ENCODE measurements around the gene MKKS. TPM values are rescaled to one million over a fixed set of nuclear protein-coding genes. Genes with fewer than 3 reads are reported as not detected.

The MKKS gene
- total RNA-seq, 1 experiment from 2014 or later: 20.9 TPM

- no peak for TF ChIP-seq EMX1 (CRISPR knock-in tag; IDR thresholded peaks at IDR 0.05)
- TF ChIP-seq NR2C2 (CRISPR knock-in tag; IDR thresholded peaks at IDR 0.05): no peak
- no peak for TF ChIP-seq ETV6 (CRISPR knock-in tag; IDR thresholded peaks at IDR 0.05)
- TF ChIP-seq MYBL2 (CRISPR knock-in tag; IDR thresholded peaks at IDR 0.05): no peak
- no peak for TF ChIP-seq ATF6 (CRISPR knock-in tag; IDR thresholded peaks at IDR 0.05)
- no peak for TF ChIP-seq SMAD3 (CRISPR knock-in tag; IDR thresholded peaks at IDR 0.05; ENCODE audit: borderline replicate concordance)
- TF ChIP-seq CREB1 (CRISPR knock-in tag; IDR thresholded peaks at IDR 0.05): no peak
- no peak for TF ChIP-seq ZNF232 (CRISPR knock-in tag; IDR thresholded peaks at IDR 0.05)
- TF ChIP-seq FOXP4 (CRISPR knock-in tag; IDR thresholded peaks at IDR 0.05): no peak
- TF ChIP-seq ZNF532 (CRISPR knock-in tag; IDR thresholded peaks at IDR 0.05; ENCODE audit: borderline replicate concordance): no peak
- TF ChIP-seq E2F5 (CRISPR knock-in tag; IDR thresholded peaks at IDR 0.05): no peak
- no peak for TF ChIP-seq AFF4 (CRISPR knock-in tag; IDR thresholded peaks at IDR 0.05; ENCODE audit: borderline replicate concordance)
- no peak for TF ChIP-seq E2F4 (CRISPR knock-in tag; IDR thresholded peaks at IDR 0.05; ENCODE audit: borderline replicate concordance, low read depth)
- no peak for TF ChIP-seq STAT6 (CRISPR knock-in tag; conservative IDR thresholded peaks at IDR 0.05; ENCODE audit: low read depth)
- ATAC-seq: no peak
- ChIA-PET CTCF (interaction anchor here (0.7 to 1.5 kb wide), 5 partner anchors 10 to 83 kb away, joined by 3 to 8 read pairs (median 3); no protein-coding TSS in a partner anchor), POLR2A (no interaction called here)
- no peak for DNase-seq (ENCODE audit: low spot score)
- peaks cover 79% of the 10 kb centered on the region for H3K4me1 Mint-ChIP-seq
- peaks cover 3% of the 10 kb centered on the region for H3K36me3 Mint-ChIP-seq
- H3K9me3 Mint-ChIP-seq: no peaks in the 10 kb centered on the region
- H3K27me3 Mint-ChIP-seq (ENCODE audit: low read depth): no peaks in the 10 kb centered on the region
- H3K4me3 Mint-ChIP-seq: no peak overlapping the region
- no peak overlapping the region for H3K27ac Mint-ChIP-seq
Measured at GRCh38 chr20:10469056-10469455, 35.0 kb upstream of the MKKS start.

All from WTC11 (cell line).